Caco-2 (cell line): ENCODE data around the gene MYO9B. TPM values are rescaled to one million over a fixed set of nuclear protein-coding genes. Genes with fewer than 3 reads are reported as not detected.

Experiments used
- BruUV-seq: library from RNA; stranded (reverse); fragments of 400-500 nt; replicated peaks from 2 replicates; lab custom pipeline; 2021; lab: Mats Ljungman, UMichigan
- CTCF ChIA-PET: fragments of 300-600 bp; sonication (Branson Sonifier 250); formaldehyde crosslinking; loops from one replicate; lab custom pipeline; 2022; ENCODE audit warnings: antibody characterized with exemption; lab: Charles Lee
- POLR2A ChIA-PET: fragments of 300-600 bp; sonication (Branson Sonifier 250); formaldehyde crosslinking; loops from one replicate; lab custom pipeline; 2022; ENCODE audit warnings: antibody characterized with exemption; lab: Charles Lee
- DNase-seq, 2 experiments: peaks; one replicate each; pipeline versions ENCODE4 v3.0.0 to v3.0.0-alpha.2; 2020 to 2022
- H3K27me3 ChIP-seq: replicated peaks from 2 replicates; pipeline ENCODE4 v1.6.0; 2011; ENCODE audit warnings: low read length; ENCODE audit not compliant: control insufficient read depth, insufficient read depth
- H3K36me3 ChIP-seq: 2 replicates; pipeline ENCODE4 v1.5.1; 2011; ENCODE audit warnings: low read length; ENCODE audit not compliant: control insufficient read depth, insufficient read depth
- H3K4me1 ChIP-seq: fragments of 250-450 bp; sonication (Bioruptor Pico); 2 replicates; pipeline ENCODE4 v1.5.1; 2020; ENCODE audit warnings: mild to moderate bottlenecking
- H3K4me3 ChIP-seq: 2 replicates; pipeline ENCODE4 v1.5.1; 2011; ENCODE audit warnings: low read depth, mild to moderate bottlenecking, control low read depth, low read length
- H3K9me3 ChIP-seq: fragments of 250-450 bp; sonication (Bioruptor Pico); 2 replicates; pipeline ENCODE4 v1.5.1; 2020; ENCODE audit warnings: mild to moderate bottlenecking, moderate library complexity
- H3K27ac Mint-ChIP-seq: one replicate; pipeline ENCODE4 v1.8.0; 2022; ENCODE audit warnings: mixed read lengths; ENCODE audit not compliant: unreplicated experiment
- H3K27me3 Mint-ChIP-seq: one replicate; pipeline ENCODE4 v1.8.0; 2022; ENCODE audit warnings: mixed read lengths; ENCODE audit not compliant: insufficient read depth, unreplicated experiment
- H3K36me3 Mint-ChIP-seq: one replicate; pipeline ENCODE4 v1.8.0; 2022; ENCODE audit warnings: mild to moderate bottlenecking, mixed read lengths; ENCODE audit not compliant: insufficient read depth, unreplicated experiment
- H3K4me1 Mint-ChIP-seq: one replicate; pipeline ENCODE4 v1.8.0; 2022; ENCODE audit warnings: low read depth, mixed read lengths; ENCODE audit not compliant: unreplicated experiment
- H3K4me3 Mint-ChIP-seq: one replicate; pipeline ENCODE4 v1.8.0; 2022; ENCODE audit warnings: mild to moderate bottlenecking, moderate library complexity, mixed read lengths; ENCODE audit not compliant: unreplicated experiment
- H3K9me3 Mint-ChIP-seq: one replicate; pipeline ENCODE4 v1.8.0; 2022; ENCODE audit warnings: mixed read lengths; ENCODE audit not compliant: unreplicated experiment
- intact Hi-C: fragments of 100-400 bp; cut with micrococcal nuclease; formaldehyde crosslinking; loops from one replicate; pipeline ENCODE4 v1.10.0; 2022; ENCODE audit not compliant: unreplicated experiment
- total RNA-seq: library from RNA; stranded (reverse); gene quantifications from 2 replicates; pipeline ENCODE4 v1.2.3, GENCODE V29; 2022
- TF ChIP-seq, protein P1 (sequence below), 2 experiments: fragments of 200-600 bp in 1 of 2; IDR thresholded peaks; 1 replicate in 1 of 2; 2 replicates in 1 of 2; pipeline versions ENCODE4 v1.5.1 to v1.8.0; 2011 to 2022; ENCODE audit warnings: antibody characterized with exemption in 1 of 2, control low read depth in 1 of 2, inconsistent platforms in 1 of 2, low read depth in 1 of 2, low read length in 1 of 2, mild to moderate bottlenecking in 1 of 2, moderate library complexity in 1 of 2; ENCODE audit not compliant: insufficient read depth in 1 of 2, severe bottlenecking in 1 of 2, unreplicated experiment in 1 of 2

Gene MYO9B
- total RNA-seq, 1 experiment from 2014 or later: 47.6 TPM

DNA sequence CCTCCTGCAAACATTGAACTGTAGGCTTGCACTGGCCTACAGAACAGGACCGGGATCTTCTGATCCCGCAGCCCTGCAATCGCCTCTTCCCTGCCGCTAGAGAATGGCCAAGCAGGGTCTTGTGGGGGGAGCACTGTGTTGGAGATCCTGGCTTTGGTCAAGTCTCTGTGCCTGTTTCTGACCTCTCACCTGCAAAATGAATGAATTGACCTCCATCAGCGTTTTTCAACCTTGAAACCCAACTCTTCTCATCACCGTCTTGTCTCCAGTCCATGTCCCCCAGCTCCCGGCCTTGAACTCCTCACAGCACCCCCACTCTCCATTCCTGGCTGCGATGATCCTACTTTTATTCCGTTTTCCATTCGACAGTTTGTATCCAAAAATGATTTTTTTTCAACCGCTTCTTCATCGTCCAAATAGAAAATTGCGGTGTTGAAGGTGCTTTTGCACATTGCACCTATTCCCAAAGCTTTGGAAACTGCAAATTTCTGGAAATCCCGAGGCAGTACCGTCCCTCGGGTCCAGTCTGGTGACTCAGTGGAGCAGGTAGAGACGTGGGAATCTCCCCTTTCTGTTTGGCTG lies 2.0 kb downstream of the MYO9B start:
- BruUV-seq: no TSS peak
- CTCF ChIA-PET: no interaction called here
- Mint-ChIP-seq H3K4me3 (peak overlapping the region; percentile 58), H3K4me1 (no peaks in the 10 kb centered on the region), H3K9me3 (no peaks in the 10 kb centered on the region), H3K27ac (no peak overlapping the region), H3K27me3 (no peaks in the 10 kb centered on the region), H3K36me3 (peaks cover 29% of the 10 kb centered on the region)
- DNase-seq: no peak
- Histone ChIP-seq H3K4me3 (no peak overlapping the region), H3K36me3 (no peaks in the 10 kb centered on the region), H3K4me1 (no peaks in the 10 kb centered on the region), H3K9me3 (no peaks in the 10 kb centered on the region), H3K27me3 (no peaks in the 10 kb centered on the region)
- intact Hi-C loops: no loop called here
- TF ChIP-seq, protein P1, sequence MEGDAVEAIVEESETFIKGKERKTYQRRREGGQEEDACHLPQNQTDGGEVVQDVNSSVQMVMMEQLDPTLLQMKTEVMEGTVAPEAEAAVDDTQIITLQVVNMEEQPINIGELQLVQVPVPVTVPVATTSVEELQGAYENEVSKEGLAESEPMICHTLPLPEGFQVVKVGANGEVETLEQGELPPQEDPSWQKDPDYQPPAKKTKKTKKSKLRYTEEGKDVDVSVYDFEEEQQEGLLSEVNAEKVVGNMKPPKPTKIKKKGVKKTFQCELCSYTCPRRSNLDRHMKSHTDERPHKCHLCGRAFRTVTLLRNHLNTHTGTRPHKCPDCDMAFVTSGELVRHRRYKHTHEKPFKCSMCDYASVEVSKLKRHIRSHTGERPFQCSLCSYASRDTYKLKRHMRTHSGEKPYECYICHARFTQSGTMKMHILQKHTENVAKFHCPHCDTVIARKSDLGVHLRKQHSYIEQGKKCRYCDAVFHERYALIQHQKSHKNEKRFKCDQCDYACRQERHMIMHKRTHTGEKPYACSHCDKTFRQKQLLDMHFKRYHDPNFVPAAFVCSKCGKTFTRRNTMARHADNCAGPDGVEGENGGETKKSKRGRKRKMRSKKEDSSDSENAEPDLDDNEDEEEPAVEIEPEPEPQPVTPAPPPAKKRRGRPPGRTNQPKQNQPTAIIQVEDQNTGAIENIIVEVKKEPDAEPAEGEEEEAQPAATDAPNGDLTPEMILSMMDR (IDR thresholded peaks at IDR 0.05; ENCODE audit: insufficient read depth in 1 of 2, low read depth in 1 of 2, low read length in 1 of 2, severe bottlenecking in 1 of 2, unreplicated experiment in 1 of 2): no peak
- POLR2A ChIA-PET: no interaction called here

DNA sequence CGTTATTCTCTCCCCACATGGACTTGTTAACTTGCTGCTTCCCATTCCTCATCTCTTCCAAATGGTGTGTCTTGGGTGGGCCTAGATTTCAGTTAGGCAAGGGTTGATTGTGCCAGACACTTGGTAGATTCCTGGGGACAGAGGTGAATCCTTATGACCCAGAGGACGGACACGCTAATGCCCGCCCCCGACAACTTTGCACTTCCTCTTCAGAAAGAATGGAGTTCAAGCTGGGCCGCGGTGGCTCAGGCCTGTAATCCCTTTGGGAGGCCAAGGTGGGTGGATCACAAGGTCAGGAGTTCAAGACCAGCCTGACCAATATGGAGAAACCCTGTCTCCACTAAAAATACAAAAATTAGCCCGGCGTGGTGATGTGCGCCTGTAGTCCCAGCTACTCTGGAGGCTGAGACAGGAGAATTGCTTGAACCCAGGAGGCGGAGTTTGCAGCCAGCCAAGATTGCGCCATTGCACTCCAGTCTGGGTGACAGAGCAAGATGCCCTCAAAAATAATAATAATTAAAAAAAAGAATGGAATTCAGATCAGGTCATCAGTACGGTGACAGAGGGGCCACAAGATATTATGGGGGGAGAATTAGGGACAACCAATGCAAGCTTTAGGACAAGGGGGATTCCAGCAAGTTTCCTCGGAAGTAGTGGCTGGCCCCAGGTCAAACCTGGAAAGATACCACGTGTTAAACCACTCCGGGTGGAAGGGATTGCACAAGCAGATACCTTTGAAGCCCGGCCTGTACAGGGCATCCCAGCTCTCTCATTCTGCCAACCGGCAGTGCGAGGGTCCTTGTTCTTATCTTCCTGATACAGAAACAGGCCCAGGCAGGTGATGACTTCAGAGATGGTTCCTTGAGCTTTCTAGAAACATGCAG lies 2.7 kb downstream of the MYO9B start:
- Histone ChIP-seq H3K9me3 (no peaks in the 10 kb centered on the region), H3K4me3 (no peak overlapping the region), H3K4me1 (no peaks in the 10 kb centered on the region), H3K27me3 (no peaks in the 10 kb centered on the region), H3K36me3 (no peaks in the 10 kb centered on the region)
- Mint-ChIP-seq H3K27ac (no peak overlapping the region), H3K27me3 (no peaks in the 10 kb centered on the region), H3K36me3 (peaks cover 28% of the 10 kb centered on the region), H3K4me1 (no peaks in the 10 kb centered on the region), H3K4me3 (peak overlapping the region; percentile 58), H3K9me3 (no peaks in the 10 kb centered on the region)
- POLR2A ChIA-PET: no interaction called here
- intact Hi-C loops: no loop called here
- BruUV-seq: TSS peak; percentile 21
- TF ChIP-seq, protein P1 (IDR thresholded peaks at IDR 0.05; ENCODE audit: insufficient read depth in 1 of 2, low read depth in 1 of 2, low read length in 1 of 2, severe bottlenecking in 1 of 2, unreplicated experiment in 1 of 2): no peak
- DNase-seq: no peak
- CTCF ChIA-PET: no interaction called here

DNA sequence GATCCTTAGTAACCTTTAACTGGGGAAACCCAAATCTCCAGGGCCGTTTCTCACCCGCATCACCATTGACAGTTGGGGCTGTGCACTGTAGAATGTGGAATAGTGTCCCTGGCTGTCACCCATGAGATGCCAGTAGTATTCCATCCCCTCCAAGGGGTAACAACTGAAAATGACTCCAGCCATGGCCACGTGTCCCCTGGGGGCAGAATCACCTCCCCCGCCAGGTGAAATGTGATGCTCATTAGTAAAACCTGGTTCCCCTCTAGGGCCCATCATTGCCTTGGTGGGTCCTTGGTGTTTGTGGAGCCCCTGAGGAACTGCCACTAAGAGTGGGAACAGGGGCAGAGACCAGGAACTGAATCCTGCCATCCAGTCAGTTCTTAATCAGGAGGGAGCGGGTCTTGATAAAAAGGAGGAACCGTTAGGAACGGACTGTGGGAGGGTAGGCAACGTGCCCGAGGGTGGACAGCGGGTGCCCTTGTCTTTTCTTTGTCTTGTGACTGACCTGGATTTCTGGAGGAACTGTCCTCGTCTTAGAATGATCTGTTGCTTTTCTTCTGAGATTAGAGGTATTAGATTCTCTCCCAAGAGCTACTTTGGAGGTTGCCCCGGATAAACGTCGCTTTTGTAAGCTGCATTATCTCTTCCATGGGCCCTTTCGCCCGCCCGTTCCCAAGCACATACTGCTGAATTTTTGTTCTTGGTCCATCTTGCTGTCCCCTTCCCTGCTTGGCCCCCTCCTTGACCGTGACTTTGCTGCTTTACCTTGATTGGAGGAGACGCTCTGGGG lies 3.5 kb downstream of the MYO9B start:
- Mint-ChIP-seq H3K9me3 (no peaks in the 10 kb centered on the region), H3K4me3 (no peak overlapping the region), H3K27me3 (no peaks in the 10 kb centered on the region), H3K4me1 (no peaks in the 10 kb centered on the region), H3K27ac (no peak overlapping the region), H3K36me3 (peaks cover 25% of the 10 kb centered on the region)
- H3K4me3 ChIP-seq: no peak overlapping the region
- DNase-seq: no peak
- CTCF ChIA-PET: no interaction called here
- TF ChIP-seq, protein P1 (IDR thresholded peaks at IDR 0.05; ENCODE audit: insufficient read depth in 1 of 2, low read depth in 1 of 2, low read length in 1 of 2, severe bottlenecking in 1 of 2, unreplicated experiment in 1 of 2): no peak
- H3K27me3 ChIP-seq: no peaks in the 10 kb centered on the region
- no TSS peak for BruUV-seq
- intact Hi-C loops: no loop called here
- POLR2A ChIA-PET: no interaction called here
- H3K4me1 ChIP-seq: no peaks in the 10 kb centered on the region
- no peaks in the 10 kb centered on the region for H3K36me3 ChIP-seq
- no peaks in the 10 kb centered on the region for H3K9me3 ChIP-seq
